GM23338 (cell line): ENCODE results near the gene RFC1. TPM values are rescaled to one million over a fixed set of nuclear protein-coding genes. Genes with fewer than 3 reads are reported as not detected.

ENCODE experiments used
- ATAC-seq: fragments of 200-7000 bp; cut with Tn5 transposase; 3 replicates; pipeline ENCODE4 v1.9.1; 2020
- DNase-seq: peaks from one replicate; pipeline ENCODE4 v3.0.0-alpha.2; 2015; ENCODE audit warnings: low spot score
- H2AFZ ChIP-seq: fragments of 200-600 bp; sonication (generic); 2 replicates; pipeline ENCODE4 v1.8.0; 2016; ENCODE audit warnings: antibody characterized with exemption, mild to moderate bottlenecking, moderate library complexity
- H3F3A ChIP-seq: fragments of 200-600 bp; sonication (generic); replicated peaks from 2 replicates; pipeline ENCODE4 v1.8.0; 2017; ENCODE audit warnings: antibody characterized with exemption, mixed run types, low read depth
- H3K27ac ChIP-seq: fragments of 200-600 bp; sonication (generic); 2 replicates; pipeline ENCODE4 v1.6.1; 2016; ENCODE audit warnings: low read depth
- H3K27me3 ChIP-seq: fragments of 200-600 bp; sonication (generic); 2 replicates; pipeline ENCODE4 v1.8.0; 2016; ENCODE audit warnings: mild to moderate bottlenecking, mixed run types, moderate library complexity; ENCODE audit not compliant: insufficient read depth
- H3K36me3 ChIP-seq: fragments of 200-600 bp; sonication (generic); 2 replicates; pipeline ENCODE4 v1.8.0; 2016; ENCODE audit warnings: mild to moderate bottlenecking; ENCODE audit not compliant: insufficient read depth
- H3K4me1 ChIP-seq: fragments of 200-600 bp; sonication (generic); 2 replicates; pipeline ENCODE4 v1.8.0; 2016; ENCODE audit warnings: mild to moderate bottlenecking, moderate library complexity; ENCODE audit not compliant: insufficient read depth
- H3K4me2 ChIP-seq: fragments of 200-600 bp; sonication (generic); 2 replicates; pipeline ENCODE4 v1.7.1; 2017; ENCODE audit warnings: mixed run types
- H3K4me3 ChIP-seq: fragments of 200-600 bp; sonication (generic); 2 replicates; pipeline ENCODE4 v1.6.1; 2016; ENCODE audit warnings: mixed run types
- H3K79me2 ChIP-seq: fragments of 200-600 bp; sonication (generic); replicated peaks from 2 replicates; pipeline ENCODE4 v1.8.0; 2017; ENCODE audit warnings: mild to moderate bottlenecking; ENCODE audit not compliant: insufficient read depth
- H3K9me2 ChIP-seq: fragments of 200-600 bp; sonication (generic); 2 replicates; pipeline ENCODE4 v1.8.0; 2017; ENCODE audit not compliant: insufficient read depth
- H4K20me1 ChIP-seq: fragments of 200-600 bp; sonication (generic); replicated peaks from 2 replicates; pipeline ENCODE4 v1.8.0; 2017; ENCODE audit warnings: mild to moderate bottlenecking; ENCODE audit not compliant: insufficient read depth
- H3K27ac Mint-ChIP-seq: 2 replicates; pipeline ENCODE4 v1.8.0; 2020; ENCODE audit warnings: inconsistent platforms, mild to moderate bottlenecking, moderate library complexity, mixed read lengths
- H3K27me3 Mint-ChIP-seq: 3 replicates; pipeline ENCODE4 v1.8.0; 2022; ENCODE audit warnings: low read depth, mild to moderate bottlenecking, moderate library complexity, mixed read lengths, inconsistent platforms; ENCODE audit not compliant: insufficient read depth, poor library complexity
- H3K36me3 Mint-ChIP-seq: 3 replicates; pipeline ENCODE4 v1.8.0; 2021; ENCODE audit warnings: low read depth, mild to moderate bottlenecking, inconsistent platforms, moderate library complexity, mixed read lengths
- H3K4me1 Mint-ChIP-seq: 3 replicates; pipeline ENCODE4 v1.8.0; 2020; ENCODE audit warnings: mild to moderate bottlenecking, inconsistent platforms, mixed read lengths
- H3K4me3 Mint-ChIP-seq: 3 replicates; pipeline ENCODE4 v1.8.0; 2021; ENCODE audit warnings: moderate library complexity, mild to moderate bottlenecking, inconsistent platforms, mixed read lengths
- H3K9me3 Mint-ChIP-seq: 3 replicates; pipeline ENCODE4 v1.8.0; 2020; ENCODE audit warnings: moderate library complexity, mild to moderate bottlenecking, inconsistent platforms, mixed read lengths
- CREB1 ChIP-seq: fragments of 250-450 bp; sonication (Bioruptor Pico); IDR thresholded peaks from 2 replicates; pipeline ENCODE4 v1.5.0; 2020; ENCODE audit warnings: low read depth, mild to moderate bottlenecking, moderate library complexity
- EZH2 ChIP-seq: fragments of 200-600 bp; sonication (generic); IDR thresholded peaks from one replicate; pipeline ENCODE4 v1.8.0; 2017; ENCODE audit warnings: antibody characterized with exemption, mild to moderate bottlenecking, low read depth; ENCODE audit not compliant: unreplicated experiment
- EZH2phosphoT487 ChIP-seq: fragments of 200-600 bp; sonication (generic); IDR thresholded peaks from one replicate; pipeline ENCODE4 v1.8.1; 2018; ENCODE audit warnings: antibody characterized with exemption; ENCODE audit not compliant: unreplicated experiment
- JUNB ChIP-seq: IDR thresholded peaks from one replicate; pipeline ENCODE4 v1.6.1; 2016; ENCODE audit warnings: antibody characterized with exemption; ENCODE audit not compliant: unreplicated experiment
- NANOG ChIP-seq: IDR thresholded peaks from 2 replicates; pipeline ENCODE4 v1.6.1; 2016; ENCODE audit warnings: antibody characterized with exemption, borderline replicate concordance
- POLR2AphosphoS5 ChIP-seq: IDR thresholded peaks from 2 replicates; pipeline ENCODE4 v1.6.1; 2016; ENCODE audit warnings: antibody characterized with exemption, low read depth
- STAT1 ChIP-seq: IDR thresholded peaks from one replicate; pipeline ENCODE4 v1.6.1; 2016; ENCODE audit warnings: antibody characterized with exemption; ENCODE audit not compliant: unreplicated experiment
- ZNF114 ChIP-seq: fragments of 250-450 bp; sonication (Bioruptor Pico); IDR thresholded peaks from 2 replicates; pipeline ENCODE4 v1.5.0; 2020; ENCODE audit warnings: mild to moderate bottlenecking, moderate library complexity
- ZNF331 ChIP-seq: fragments of 250-450 bp; sonication (Bioruptor Pico); IDR thresholded peaks from 2 replicates; pipeline ENCODE4 v1.5.0; 2020; ENCODE audit warnings: low read depth, mild to moderate bottlenecking, moderate library complexity
- polyA plus RNA-seq: library from polyadenylated mRNA; unstranded; fragments of >200 nt; fragmentation: Nextera tagmentation; extraction: Ambion mirVana; gene quantifications from 2 replicates; pipeline ENCODE4 v1.2.1, GENCODE V29; 2016
- total RNA-seq: library from RNA; depleted of rRNA; stranded (reverse); fragments of >200 nt; shearing (Covaris generic); gene quantifications from 2 replicates; pipeline ENCODE4 v1.2.3, GENCODE V29; 2014
- TF ChIP-seq, protein P1 (sequence below): IDR thresholded peaks from 2 replicates; pipeline ENCODE4 v1.6.1; 2016; ENCODE audit warnings: antibody characterized with exemption
- TF ChIP-seq, protein P2 (sequence below): IDR thresholded peaks from one replicate; pipeline ENCODE4 v1.6.1; 2018; ENCODE audit warnings: antibody characterized with exemption; ENCODE audit not compliant: unreplicated experiment
- TF ChIP-seq, protein P3 (sequence below): fragments of 250-450 bp; sonication (Bioruptor Pico); IDR thresholded peaks from 2 replicates; pipeline ENCODE4 v1.5.0; 2020; ENCODE audit warnings: mild to moderate bottlenecking, moderate library complexity
- TF ChIP-seq, protein P4 (sequence below), 2 experiments: fragments of 200-600 bp in 1 of 2; sonication (generic) in 1 of 2; conservative IDR thresholded peaks; 2 replicates each; pipeline versions ENCODE4 v1.5.1 to v1.6.1; 2016 to 2017; ENCODE audit warnings: antibody characterized with exemption in 2 of 2, low read depth in 2 of 2, mild to moderate bottlenecking in 2 of 2, moderate library complexity in 1 of 2

The RFC1 gene
- total and polyA plus RNA-seq, 2 experiments from 2014 or later = 75.8 to 228 TPM

DNA sequence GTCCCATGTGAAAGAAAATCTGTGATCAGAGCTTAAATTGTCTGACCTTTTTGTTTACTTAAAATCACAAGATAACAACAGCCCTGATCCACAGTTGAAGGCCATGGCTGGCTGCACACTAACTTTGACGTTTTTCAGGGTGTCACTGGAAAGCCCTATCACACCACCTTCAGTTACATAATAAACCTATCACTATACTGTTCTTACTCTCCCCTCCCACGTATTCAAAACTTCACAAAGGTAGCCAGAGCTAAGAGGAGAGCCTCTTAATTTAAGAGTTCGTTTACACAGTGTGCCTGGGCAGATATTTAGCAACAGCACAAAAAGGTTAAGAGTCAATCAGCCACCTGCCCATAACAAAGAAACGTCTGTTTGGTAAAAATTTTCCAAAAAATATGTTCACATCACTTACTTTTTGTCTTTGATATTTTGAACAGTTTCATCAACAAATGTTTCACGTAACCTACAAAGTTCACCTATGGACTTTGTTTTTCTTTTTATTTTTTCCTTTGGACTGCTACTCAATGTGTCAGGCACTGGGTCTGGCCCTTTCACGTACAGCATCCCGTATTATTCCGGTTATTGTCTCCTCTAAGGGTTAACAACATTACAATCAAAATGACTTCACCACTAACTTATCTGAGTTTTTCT, 25.0 kb downstream of the RFC1 start:
- H4K20me1 ChIP-seq = peaks cover 12% of the 10 kb centered on the region
- no peaks in the 10 kb centered on the region for H3K4me1 ChIP-seq

More for the DNA sequence above, 25.0 kb downstream of the RFC1 start:
- Histone ChIP-seq H3K79me2 (peaks cover 81% of the 10 kb centered on the region), H3F3A (no peaks in the 10 kb centered on the region), H3K4me2 (no peak overlapping the region), H3K9me2 (no peaks in the 10 kb centered on the region), H3K27me3 (no peaks in the 10 kb centered on the region), H3K27ac (no peak overlapping the region), H2AFZ (no peak overlapping the region), H3K4me3 (no peak overlapping the region), H3K36me3 (peaks cover 6% of the 10 kb centered on the region)
- no peak for ATAC-seq
- H3K4me1 Mint-ChIP-seq = no peaks in the 10 kb centered on the region
- DNase-seq = no peak
- TF ChIP-seq EZH2phosphoT487 (no peak), EZH2 (no peak), STAT1 (no peak), ZNF114 (CRISPR knock-in tag) (no peak), ZNF331 (CRISPR knock-in tag) (no peak), JUNB (no peak), NANOG (no peak), CREB1 (CRISPR knock-in tag) (no peak), POLR2AphosphoS5 (no peak)
- TF ChIP-seq, protein P1, sequence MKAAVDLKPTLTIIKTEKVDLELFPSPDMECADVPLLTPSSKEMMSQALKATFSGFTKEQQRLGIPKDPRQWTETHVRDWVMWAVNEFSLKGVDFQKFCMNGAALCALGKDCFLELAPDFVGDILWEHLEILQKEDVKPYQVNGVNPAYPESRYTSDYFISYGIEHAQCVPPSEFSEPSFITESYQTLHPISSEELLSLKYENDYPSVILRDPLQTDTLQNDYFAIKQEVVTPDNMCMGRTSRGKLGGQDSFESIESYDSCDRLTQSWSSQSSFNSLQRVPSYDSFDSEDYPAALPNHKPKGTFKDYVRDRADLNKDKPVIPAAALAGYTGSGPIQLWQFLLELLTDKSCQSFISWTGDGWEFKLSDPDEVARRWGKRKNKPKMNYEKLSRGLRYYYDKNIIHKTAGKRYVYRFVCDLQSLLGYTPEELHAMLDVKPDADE = no peak
- TF ChIP-seq, protein P2, sequence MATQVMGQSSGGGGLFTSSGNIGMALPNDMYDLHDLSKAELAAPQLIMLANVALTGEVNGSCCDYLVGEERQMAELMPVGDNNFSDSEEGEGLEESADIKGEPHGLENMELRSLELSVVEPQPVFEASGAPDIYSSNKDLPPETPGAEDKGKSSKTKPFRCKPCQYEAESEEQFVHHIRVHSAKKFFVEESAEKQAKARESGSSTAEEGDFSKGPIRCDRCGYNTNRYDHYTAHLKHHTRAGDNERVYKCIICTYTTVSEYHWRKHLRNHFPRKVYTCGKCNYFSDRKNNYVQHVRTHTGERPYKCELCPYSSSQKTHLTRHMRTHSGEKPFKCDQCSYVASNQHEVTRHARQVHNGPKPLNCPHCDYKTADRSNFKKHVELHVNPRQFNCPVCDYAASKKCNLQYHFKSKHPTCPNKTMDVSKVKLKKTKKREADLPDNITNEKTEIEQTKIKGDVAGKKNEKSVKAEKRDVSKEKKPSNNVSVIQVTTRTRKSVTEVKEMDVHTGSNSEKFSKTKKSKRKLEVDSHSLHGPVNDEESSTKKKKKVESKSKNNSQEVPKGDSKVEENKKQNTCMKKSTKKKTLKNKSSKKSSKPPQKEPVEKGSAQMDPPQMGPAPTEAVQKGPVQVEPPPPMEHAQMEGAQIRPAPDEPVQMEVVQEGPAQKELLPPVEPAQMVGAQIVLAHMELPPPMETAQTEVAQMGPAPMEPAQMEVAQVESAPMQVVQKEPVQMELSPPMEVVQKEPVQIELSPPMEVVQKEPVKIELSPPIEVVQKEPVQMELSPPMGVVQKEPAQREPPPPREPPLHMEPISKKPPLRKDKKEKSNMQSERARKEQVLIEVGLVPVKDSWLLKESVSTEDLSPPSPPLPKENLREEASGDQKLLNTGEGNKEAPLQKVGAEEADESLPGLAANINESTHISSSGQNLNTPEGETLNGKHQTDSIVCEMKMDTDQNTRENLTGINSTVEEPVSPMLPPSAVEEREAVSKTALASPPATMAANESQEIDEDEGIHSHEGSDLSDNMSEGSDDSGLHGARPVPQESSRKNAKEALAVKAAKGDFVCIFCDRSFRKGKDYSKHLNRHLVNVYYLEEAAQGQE = no peak
- TF ChIP-seq, protein P3, sequence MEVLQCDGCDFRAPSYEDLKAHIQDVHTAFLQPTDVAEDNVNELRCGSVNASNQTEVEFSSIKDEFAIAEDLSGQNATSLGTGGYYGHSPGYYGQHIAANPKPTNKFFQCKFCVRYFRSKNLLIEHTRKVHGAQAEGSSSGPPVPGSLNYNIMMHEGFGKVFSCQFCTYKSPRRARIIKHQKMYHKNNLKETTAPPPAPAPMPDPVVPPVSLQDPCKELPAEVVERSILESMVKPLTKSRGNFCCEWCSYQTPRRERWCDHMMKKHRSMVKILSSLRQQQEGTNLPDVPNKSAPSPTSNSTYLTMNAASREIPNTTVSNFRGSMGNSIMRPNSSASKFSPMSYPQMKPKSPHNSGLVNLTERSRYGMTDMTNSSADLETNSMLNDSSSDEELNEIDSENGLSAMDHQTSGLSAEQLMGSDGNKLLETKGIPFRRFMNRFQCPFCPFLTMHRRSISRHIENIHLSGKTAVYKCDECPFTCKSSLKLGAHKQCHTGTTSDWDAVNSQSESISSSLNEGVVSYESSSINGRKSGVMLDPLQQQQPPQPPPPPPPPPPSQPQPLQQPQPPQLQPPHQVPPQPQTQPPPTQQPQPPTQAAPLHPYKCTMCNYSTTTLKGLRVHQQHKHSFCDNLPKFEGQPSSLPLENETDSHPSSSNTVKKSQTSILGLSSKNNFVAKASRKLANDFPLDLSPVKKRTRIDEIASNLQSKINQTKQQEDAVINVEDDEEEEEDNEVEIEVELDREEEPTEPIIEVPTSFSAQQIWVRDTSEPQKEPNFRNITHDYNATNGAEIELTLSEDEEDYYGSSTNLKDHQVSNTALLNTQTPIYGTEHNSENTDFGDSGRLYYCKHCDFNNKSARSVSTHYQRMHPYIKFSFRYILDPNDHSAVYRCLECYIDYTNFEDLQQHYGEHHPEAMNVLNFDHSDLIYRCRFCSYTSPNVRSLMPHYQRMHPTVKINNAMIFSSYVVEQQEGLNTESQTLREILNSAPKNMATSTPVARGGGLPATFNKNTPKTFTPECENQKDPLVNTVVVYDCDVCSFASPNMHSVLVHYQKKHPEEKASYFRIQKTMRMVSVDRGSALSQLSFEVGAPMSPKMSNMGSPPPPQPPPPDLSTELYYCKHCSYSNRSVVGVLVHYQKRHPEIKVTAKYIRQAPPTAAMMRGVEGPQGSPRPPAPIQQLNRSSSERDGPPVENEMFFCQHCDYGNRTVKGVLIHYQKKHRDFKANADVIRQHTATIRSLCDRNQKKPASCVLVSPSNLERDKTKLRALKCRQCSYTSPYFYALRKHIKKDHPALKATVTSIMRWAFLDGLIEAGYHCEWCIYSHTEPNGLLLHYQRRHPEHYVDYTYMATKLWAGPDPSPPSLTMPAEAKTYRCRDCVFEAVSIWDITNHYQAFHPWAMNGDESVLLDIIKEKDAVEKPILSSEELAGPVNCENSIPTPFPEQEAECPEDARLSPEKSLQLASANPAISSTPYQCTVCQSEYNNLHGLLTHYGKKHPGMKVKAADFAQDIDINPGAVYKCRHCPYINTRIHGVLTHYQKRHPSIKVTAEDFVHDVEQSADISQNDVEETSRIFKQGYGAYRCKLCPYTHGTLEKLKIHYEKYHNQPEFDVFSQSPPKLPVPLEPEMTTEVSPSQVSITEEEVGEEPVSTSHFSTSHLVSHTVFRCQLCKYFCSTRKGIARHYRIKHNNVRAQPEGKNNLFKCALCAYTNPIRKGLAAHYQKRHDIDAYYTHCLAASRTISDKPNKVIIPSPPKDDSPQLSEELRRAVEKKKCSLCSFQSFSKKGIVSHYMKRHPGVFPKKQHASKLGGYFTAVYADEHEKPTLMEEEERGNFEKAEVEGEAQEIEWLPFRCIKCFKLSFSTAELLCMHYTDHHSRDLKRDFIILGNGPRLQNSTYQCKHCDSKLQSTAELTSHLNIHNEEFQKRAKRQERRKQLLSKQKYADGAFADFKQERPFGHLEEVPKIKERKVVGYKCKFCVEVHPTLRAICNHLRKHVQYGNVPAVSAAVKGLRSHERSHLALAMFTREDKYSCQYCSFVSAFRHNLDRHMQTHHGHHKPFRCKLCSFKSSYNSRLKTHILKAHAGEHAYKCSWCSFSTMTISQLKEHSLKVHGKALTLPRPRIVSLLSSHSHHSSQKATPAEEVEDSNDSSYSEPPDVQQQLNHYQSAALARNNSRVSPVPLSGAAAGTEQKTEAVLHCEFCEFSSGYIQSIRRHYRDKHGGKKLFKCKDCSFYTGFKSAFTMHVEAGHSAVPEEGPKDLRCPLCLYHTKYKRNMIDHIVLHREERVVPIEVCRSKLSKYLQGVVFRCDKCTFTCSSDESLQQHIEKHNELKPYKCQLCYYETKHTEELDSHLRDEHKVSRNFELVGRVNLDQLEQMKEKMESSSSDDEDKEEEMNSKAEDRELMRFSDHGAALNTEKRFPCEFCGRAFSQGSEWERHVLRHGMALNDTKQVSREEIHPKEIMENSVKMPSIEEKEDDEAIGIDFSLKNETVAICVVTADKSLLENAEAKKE = no peak
- TF ChIP-seq, protein P4, sequence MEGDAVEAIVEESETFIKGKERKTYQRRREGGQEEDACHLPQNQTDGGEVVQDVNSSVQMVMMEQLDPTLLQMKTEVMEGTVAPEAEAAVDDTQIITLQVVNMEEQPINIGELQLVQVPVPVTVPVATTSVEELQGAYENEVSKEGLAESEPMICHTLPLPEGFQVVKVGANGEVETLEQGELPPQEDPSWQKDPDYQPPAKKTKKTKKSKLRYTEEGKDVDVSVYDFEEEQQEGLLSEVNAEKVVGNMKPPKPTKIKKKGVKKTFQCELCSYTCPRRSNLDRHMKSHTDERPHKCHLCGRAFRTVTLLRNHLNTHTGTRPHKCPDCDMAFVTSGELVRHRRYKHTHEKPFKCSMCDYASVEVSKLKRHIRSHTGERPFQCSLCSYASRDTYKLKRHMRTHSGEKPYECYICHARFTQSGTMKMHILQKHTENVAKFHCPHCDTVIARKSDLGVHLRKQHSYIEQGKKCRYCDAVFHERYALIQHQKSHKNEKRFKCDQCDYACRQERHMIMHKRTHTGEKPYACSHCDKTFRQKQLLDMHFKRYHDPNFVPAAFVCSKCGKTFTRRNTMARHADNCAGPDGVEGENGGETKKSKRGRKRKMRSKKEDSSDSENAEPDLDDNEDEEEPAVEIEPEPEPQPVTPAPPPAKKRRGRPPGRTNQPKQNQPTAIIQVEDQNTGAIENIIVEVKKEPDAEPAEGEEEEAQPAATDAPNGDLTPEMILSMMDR (conservative IDR thresholded peaks at IDR 0.05; ENCODE audit: low read depth in 2 of 2) = no peak
- H3K36me3 Mint-ChIP-seq = peaks cover 16% of the 10 kb centered on the region; the same call in 2 of the 3 replicates
- H3K27me3 Mint-ChIP-seq = peaks cover 1% of the 10 kb centered on the region
- H3K27ac Mint-ChIP-seq = no peak overlapping the region
- no peaks in the 10 kb centered on the region for H3K9me3 Mint-ChIP-seq
- no peak overlapping the region for H3K4me3 Mint-ChIP-seq
